ENCODE data around the gene SMARCA5.
A peak's percentile ranks its signal among the peaks of the same experiment; 100 is the strongest.

DNA sequence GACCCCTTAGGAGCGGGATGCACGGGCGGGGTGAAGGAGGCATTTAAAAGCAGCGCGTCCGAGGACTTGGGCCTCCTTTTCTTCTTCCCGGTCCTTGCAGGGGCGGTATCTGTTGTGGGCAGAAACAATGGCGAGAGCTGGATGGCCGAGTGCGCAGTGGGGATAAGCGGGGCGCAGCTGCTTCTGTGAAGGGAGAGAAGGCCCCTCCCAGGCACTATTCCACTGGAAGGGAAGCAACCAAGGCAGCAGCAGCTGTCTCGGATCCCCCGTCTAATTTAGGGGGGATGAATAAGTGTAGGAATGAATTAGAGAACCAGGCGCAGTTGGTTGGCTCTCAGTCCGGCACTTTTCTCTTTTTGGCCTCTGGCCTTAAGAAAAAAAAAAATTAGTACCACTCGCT, 995 bp downstream of the SMARCA5 start:
- TF ChIP-seq POLR2A (IDR thresholded peaks at IDR 0.05) = peak in 1 of 2 donors; percentile 17
- TF ChIP-seq, protein P1, sequence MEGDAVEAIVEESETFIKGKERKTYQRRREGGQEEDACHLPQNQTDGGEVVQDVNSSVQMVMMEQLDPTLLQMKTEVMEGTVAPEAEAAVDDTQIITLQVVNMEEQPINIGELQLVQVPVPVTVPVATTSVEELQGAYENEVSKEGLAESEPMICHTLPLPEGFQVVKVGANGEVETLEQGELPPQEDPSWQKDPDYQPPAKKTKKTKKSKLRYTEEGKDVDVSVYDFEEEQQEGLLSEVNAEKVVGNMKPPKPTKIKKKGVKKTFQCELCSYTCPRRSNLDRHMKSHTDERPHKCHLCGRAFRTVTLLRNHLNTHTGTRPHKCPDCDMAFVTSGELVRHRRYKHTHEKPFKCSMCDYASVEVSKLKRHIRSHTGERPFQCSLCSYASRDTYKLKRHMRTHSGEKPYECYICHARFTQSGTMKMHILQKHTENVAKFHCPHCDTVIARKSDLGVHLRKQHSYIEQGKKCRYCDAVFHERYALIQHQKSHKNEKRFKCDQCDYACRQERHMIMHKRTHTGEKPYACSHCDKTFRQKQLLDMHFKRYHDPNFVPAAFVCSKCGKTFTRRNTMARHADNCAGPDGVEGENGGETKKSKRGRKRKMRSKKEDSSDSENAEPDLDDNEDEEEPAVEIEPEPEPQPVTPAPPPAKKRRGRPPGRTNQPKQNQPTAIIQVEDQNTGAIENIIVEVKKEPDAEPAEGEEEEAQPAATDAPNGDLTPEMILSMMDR (IDR thresholded peaks at IDR 0.05) = no peak

All from adrenal gland (tissue), 5 donors.